ENCODE data around the gene VANGL1. TPM values are rescaled to one million over a fixed set of nuclear protein-coding genes. Genes with fewer than 3 reads are reported as not detected.

VANGL1 gene
- total RNA-seq, 4 donors from 2014 or later = 14.3 to 20.4 (median 17.3) TPM

GRCh38 chr1:115656461-115657077 is 14.8 kb downstream of the VANGL1 start:
- H3K27ac ChIP-seq = peak overlapping the region in 2 of 4 donors; percentile 34 to 70
- intact Hi-C loops (cut with DNase I) = no loop called here
- no peaks in the 10 kb centered on the region for H3K27me3 ChIP-seq
- peaks cover 0 to 65% (median 5%) of the 10 kb centered on the region in 3 donors for H3K36me3 ChIP-seq
- no peak overlapping the region for H3K4me3 ChIP-seq
- peaks cover 21 to 48% (median 22%) of the 10 kb centered on the region in 3 donors for H3K4me1 ChIP-seq
- DNase-seq = no peak
- H3K9me3 ChIP-seq = no peaks in the 10 kb centered on the region
- TF ChIP-seq, protein P1, sequence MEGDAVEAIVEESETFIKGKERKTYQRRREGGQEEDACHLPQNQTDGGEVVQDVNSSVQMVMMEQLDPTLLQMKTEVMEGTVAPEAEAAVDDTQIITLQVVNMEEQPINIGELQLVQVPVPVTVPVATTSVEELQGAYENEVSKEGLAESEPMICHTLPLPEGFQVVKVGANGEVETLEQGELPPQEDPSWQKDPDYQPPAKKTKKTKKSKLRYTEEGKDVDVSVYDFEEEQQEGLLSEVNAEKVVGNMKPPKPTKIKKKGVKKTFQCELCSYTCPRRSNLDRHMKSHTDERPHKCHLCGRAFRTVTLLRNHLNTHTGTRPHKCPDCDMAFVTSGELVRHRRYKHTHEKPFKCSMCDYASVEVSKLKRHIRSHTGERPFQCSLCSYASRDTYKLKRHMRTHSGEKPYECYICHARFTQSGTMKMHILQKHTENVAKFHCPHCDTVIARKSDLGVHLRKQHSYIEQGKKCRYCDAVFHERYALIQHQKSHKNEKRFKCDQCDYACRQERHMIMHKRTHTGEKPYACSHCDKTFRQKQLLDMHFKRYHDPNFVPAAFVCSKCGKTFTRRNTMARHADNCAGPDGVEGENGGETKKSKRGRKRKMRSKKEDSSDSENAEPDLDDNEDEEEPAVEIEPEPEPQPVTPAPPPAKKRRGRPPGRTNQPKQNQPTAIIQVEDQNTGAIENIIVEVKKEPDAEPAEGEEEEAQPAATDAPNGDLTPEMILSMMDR (IDR thresholded peaks at IDR 0.05) = no peak
- TF ChIP-seq POLR2A (IDR thresholded peaks at IDR 0.05) = no peak
- WGBS, 2 donors = 35 to 52% methylated on average over 5 of the region's 5 CpGs

DNA sequence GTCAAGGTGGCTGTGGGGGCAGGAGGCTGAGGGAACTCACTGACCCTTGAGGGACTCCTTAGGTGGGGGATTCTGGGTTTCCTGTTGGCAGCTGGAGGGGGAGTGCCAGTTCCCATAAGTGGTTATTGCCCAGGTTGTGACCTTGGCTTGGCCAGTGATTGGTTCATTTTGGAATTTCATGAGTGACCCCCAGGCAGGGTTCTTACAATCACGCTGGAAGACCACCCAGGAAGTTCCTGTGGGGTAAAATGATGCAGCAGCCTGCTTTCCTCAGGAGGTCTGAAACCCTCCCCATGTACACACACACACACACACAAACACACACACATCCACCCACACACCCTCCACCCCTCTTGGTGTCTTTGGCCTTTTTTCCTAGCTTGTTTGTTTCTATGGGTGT is 16.9 kb downstream of the VANGL1 start:
- DNase-seq = no peak
- Histone ChIP-seq H3K9me3 (no peaks in the 10 kb centered on the region), H3K27me3 (no peaks in the 10 kb centered on the region), H3K27ac (no peak overlapping the region), H3K4me1 (peaks cover 21 to 38% (median 22%) of the 10 kb centered on the region in 3 donors), H3K36me3 (peaks cover under 1 to 65% (median 10%) of the 10 kb centered on the region in 3 donors), H3K4me3 (no peak overlapping the region)
- intact Hi-C loops (cut with DNase I) = no loop called here
- 90 to 100% methylated on average over 1 of the region's 1 CpG for WGBS, 2 donors
- TF ChIP-seq, protein P1 (IDR thresholded peaks at IDR 0.05) = no peak
- TF ChIP-seq POLR2A (IDR thresholded peaks at IDR 0.05) = no peak

GRCh38 chr1:115660151-115660550 is 18.4 kb downstream of the VANGL1 start:
- intact Hi-C loops (cut with DNase I) = no loop called here
- Histone ChIP-seq H3K9me3 (no peaks in the 10 kb centered on the region), H3K36me3 (peaks cover 9 to 76% (median 15%) of the 10 kb centered on the region in 3 donors), H3K4me1 (peaks cover 9 to 31% (median 16%) of the 10 kb centered on the region in 3 donors), H3K27me3 (no peaks in the 10 kb centered on the region), H3K27ac (no peak overlapping the region), H3K4me3 (no peak overlapping the region)
- 89 to 93% methylated on average over 5 of the region's 5 CpGs for WGBS, 2 donors
- TF ChIP-seq POLR2A (IDR thresholded peaks at IDR 0.05) = no peak
- TF ChIP-seq, protein P1 (IDR thresholded peaks at IDR 0.05) = no peak
- DNase-seq = no peak

- Histone ChIP-seq H3K4me3 (no peak overlapping the region), H3K4me1 (peaks cover under 1 to 31% (median 9%) of the 10 kb centered on the region in 3 donors), H3K27me3 (no peaks in the 10 kb centered on the region), H3K9me3 (no peaks in the 10 kb centered on the region), H3K27ac (no peak overlapping the region), H3K36me3 (peaks cover 9 to 86% (median 15%) of the 10 kb centered on the region in 3 donors)
- TF ChIP-seq POLR2A (IDR thresholded peaks at IDR 0.05) = no peak
- TF ChIP-seq, protein P1 (IDR thresholded peaks at IDR 0.05) = no peak
- intact Hi-C loops (cut with DNase I) = no loop called here
- WGBS, 2 donors = 88 to 100% methylated on average over 1 of the region's 1 CpG
- DNase-seq = no peak
Measured at GRCh38 chr1:115661157-115661556, 19.4 kb downstream of the VANGL1 start.

GRCh38 chr1:115665319-115666096 is 23.7 kb downstream of the VANGL1 start:
- no peaks in the 10 kb centered on the region for H3K27me3 ChIP-seq
- no peak for DNase-seq
- H3K4me3 ChIP-seq = no peak overlapping the region
- H3K27ac ChIP-seq = no peak overlapping the region
- H3K9me3 ChIP-seq = no peaks in the 10 kb centered on the region
- peaks cover 9 to 79% (median 15%) of the 10 kb centered on the region in 3 donors for H3K36me3 ChIP-seq
- 46 to 70% methylated on average over 4 to 5 of the region's 7 CpGs for WGBS, 2 donors
- TF ChIP-seq POLR2A (IDR thresholded peaks at IDR 0.05) = no peak
- TF ChIP-seq, protein P1 (IDR thresholded peaks at IDR 0.05) = no peak
- intact Hi-C loops (cut with DNase I) = no loop called here
- peaks cover 8 to 56% (median 16%) of the 10 kb centered on the region in 3 donors for H3K4me1 ChIP-seq

Measured in esophagus squamous epithelium (tissue), 5 donors.